GM19324 (cell line): ENCODE data around the gene ADAMTS14.

Source experiments
- ATAC-seq: cut with Tn5 transposase; IDR thresholded peaks from one replicate; pipeline ENCODE4 v1.9.1; 2021; ENCODE audit warnings: mild to moderate bottlenecking, moderate library complexity; ENCODE audit not compliant: unreplicated experiment, low FRiP score

ADAMTS14 gene

GRCh38 chr10:70673043-70673928 lies 980 bp downstream of the ADAMTS14 start:
- ATAC-seq: no peak

GRCh38 chr10:70673929-70674559 lies 1.7 kb downstream of the ADAMTS14 start:
- no peak for ATAC-seq

DNA sequence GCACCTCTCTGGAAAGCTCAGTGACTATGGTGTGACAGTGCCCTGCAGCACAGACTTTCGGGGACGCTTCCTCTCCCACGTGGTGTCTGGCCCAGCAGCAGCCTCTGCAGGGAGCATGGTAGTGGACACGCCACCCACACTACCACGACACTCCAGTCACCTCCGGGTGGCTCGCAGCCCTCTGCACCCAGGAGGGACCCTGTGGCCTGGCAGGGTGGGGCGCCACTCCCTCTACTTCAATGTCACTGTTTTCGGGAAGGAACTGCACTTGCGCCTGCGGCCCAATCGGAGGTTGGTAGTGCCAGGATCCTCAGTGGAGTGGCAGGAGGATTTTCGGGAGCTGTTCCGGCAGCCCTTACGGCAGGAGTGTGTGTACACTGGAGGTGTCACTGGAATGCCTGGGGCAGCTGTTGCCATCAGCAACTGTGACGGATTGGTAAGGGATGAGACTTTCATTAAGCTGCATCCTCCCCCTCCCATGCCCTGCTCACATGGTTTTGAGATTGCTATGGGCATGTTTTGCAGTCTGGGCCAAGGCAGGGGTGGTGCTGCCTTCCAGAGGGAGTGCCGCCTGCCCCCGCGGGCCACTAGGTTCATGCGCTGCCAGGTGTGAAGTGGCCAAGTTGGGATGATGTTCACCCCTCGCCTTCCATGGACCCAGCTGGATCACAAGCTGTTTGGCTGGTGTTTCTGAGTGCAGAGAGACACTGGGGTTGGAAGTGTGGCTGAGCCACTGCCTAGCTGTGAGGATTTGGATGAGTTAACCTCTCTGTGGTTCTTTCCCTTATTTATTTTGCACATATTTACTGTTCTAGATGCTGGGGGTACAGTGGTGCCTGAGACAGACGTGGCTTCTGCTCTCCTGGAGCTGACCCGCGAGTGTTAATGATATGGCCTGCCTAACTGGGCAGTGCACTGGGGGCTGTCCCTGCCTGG lies 2.5 kb downstream of the ADAMTS14 start:
- ATAC-seq: no peak

DNA sequence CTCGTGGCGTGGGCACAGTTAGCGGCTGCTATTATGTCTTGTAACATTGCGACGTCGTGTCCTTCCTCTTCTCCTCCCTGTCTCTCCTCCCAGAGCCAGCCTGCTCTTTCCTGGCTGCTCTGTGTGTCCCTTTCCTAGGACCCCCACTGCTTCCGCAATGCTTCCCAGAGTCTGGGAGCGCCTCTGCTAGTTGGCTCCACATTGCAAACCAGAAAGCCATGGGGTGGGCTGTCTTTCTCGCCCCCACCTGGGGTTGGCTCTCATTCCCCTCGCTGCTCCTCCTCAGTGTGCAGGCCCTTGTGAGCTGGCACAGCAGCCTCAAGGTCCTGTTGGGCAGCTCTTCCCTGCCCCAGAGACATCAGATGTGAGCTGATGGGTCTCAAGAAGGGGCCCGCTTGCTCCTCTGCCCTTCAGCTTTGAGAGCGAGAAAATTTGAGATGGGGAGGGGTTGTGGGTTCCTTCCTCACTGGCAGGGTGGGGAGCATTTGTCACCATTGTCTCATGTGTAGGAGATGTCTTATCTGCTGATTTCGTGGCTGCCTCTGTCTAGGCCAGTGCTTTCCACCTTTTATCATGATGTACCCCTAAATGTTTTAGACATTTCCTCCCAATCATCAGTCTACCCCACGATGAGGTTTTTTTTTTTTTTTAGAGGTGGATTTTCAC lies 3.3 kb downstream of the ADAMTS14 start:
- no peak for ATAC-seq

- no peak for ATAC-seq
Measured at GRCh38 chr10:70676511-70676910, 4.2 kb downstream of the ADAMTS14 start.

DNA sequence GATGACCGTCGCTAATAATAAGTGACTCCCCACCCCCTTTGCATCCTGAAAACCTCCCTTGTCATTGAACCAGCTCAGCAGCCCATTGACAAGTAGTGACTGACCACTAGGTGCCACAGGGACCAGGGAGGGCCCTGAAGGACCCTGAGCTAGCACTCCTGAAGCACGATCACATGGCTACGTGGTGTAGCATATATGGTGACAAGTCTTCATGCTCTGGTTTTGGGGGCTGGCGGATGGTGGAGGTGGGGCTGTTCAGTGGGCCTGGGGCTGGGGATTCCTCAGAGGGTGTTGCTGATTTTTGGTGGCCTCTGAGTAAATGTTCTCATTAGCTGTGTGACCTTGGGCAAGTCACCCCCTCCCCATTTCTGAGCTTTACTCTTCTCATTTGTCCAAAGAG lies 4.7 kb downstream of the ADAMTS14 start:
- no peak for ATAC-seq

GRCh38 chr10:70677620-70678249 lies 5.4 kb downstream of the ADAMTS14 start:
- no peak for ATAC-seq

DNA sequence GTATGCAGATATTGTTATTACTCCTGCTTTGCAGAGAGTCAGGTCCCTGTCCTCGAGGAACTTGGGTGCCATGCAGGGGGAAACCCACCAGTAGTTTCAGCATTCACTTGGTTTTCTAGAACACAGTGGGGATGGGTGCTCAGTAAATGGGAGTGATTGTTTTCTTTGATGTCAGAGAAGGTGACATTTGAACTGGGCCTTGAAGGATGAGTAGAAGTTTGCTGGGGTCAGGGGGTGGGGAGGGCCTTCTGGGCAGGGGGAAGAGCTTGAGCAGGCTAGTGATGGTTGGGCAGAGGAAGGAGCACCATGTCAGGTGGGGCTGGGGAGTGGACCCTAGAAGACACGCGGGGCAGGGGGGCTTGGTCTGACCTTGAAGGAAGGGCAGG lies 5.9 kb downstream of the ADAMTS14 start:
- ATAC-seq: no peak

DNA sequence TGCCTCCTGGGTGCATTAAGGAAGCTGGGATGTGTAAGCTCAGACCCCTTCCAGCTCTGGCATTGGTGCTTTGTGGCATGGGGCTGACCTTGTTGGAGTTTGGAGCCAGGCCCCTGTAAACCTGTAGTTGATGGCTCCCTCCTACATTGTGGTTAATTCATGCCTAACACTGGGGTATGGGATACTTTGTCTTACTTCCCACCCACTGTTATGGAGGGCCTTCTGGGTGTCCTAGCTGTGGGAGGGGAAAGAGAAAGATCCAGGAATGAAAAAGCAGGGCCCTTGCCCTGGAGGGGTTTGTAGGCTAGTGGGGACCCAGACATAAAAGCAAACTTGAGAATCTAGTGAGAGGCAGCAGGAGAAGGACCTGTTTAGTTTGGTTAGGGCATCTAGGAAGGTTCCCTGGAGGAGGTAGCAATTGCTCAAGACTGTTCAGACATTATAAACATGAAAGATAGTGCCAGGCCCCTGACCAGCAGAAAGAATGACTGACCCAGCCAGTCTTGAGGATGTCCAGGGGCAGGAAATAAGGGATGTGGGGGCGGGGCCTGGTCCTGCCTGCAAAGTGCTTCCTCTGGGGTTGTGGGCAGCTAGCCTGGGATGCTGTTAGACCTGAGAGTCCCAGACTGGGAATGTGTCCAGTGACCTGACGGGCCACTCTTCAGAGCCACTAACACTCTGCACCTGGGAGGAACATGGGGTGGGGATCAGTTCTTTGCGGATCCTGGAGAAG lies 6.6 kb downstream of the ADAMTS14 start:
- ATAC-seq: no peak

GRCh38 chr10:70679498-70679897 lies 7.2 kb downstream of the ADAMTS14 start:
- ATAC-seq: no peak

DNA sequence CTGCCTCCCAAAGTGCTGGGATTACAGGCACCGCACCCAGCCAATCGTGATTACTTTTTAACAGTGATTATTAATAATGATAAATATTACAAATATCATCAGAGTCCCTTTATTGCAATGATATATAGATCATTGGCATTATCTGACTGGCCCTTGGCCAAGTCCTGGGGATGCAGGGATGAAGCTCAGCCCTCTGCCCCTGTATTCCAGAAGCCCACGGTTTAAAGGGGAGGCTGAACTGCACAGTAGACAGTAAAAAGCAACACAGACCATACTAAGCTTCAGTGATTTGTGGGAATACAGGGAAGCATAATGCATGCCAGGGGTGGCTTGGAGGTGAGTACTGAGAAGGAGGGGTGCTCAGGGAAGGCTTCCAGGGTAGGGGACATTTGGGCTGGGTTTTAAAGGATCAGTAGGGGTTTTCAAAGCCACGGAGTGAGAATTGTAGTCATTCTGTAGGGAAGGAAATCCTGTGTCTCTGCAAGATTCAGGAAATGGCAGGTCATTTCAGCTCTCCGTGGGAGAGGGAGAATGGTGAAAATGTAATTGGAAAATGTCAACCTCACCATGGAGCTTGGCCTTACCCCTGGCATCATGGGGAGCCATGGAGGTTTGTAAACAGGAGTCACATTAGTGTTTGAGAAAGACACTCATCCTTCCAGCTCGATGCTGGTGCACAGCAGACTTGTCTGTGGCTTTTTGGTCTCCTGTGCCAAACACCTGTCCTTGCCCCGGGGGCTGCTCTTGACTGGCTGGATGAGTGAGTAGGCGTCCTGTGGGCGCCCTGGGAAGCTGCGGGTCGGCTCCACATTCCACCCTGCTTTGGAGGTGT lies 8.8 kb downstream of the ADAMTS14 start:
- no peak for ATAC-seq

- ATAC-seq: no peak
Measured at GRCh38 chr10:70681731-70682005, 9.4 kb downstream of the ADAMTS14 start.

DNA sequence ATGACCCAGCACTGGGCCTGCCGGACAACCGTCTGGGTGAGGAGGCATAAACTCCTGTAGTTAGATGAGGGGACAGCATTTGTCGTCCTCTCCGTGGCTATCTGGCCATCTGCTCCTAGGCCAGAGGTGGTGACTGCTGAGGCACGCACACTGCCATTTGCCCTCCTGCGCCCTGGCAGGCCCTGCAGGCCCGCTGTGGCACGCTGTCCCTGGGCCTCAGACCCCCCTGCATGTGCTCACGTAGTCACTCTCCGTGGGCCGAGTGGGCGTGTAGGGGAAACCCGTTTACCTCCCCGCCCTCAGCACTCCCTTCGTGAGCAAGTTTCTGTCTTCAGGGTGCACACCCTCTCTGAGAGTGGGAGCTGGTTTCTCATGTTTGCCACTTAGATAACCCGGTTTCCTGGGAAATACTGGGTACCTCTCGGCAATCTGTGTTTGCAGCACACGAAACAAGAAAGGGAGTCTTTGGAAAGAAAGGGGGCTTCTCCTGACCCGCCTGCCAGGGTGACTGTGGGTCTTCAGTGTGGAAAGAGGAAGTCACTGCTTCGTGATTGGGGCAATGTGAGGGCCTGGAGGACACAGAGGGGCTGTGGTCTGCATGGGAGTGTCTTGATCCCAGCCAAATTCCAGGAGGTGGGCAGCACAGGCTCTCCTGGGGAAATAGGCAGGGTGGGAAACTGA lies 10.8 kb downstream of the ADAMTS14 start:
- ATAC-seq: no peak

DNA sequence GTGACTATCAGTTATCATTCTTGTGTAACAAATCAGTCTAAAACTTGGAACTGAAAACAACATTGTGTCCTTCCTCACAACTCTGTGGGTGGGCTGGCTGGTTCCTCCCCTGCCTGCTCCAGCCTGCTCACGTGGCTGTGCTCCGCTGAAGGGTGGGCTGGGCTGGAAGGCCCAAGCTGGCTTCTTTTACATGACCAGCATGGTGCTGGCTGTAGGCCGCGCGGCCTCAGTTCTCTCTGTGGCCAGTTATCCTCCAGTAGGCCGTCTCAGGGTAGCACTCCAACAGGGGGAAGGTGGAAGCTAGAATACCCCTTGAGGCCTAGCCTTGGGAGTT lies 11.3 kb downstream of the ADAMTS14 start:
- no peak for ATAC-seq

DNA sequence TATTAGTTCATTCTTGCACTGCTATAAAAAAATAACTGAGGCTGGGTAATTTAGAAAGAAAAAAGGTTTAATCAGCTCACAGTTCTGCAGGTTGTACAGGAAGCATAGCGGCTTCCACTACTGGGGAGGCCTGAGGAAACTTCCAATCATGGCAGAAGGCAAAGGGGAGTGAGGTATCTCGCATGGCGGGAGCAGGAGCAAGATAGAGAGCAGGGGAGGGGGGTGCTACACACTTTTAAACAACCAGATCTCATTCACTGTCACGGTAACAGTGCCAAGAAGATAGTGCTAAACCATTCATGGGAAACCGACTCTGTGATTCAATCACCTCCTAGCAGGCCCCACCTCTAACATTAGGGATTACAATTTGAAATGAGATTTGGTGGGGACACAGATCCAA lies 11.6 kb downstream of the ADAMTS14 start:
- ATAC-seq: no peak

DNA sequence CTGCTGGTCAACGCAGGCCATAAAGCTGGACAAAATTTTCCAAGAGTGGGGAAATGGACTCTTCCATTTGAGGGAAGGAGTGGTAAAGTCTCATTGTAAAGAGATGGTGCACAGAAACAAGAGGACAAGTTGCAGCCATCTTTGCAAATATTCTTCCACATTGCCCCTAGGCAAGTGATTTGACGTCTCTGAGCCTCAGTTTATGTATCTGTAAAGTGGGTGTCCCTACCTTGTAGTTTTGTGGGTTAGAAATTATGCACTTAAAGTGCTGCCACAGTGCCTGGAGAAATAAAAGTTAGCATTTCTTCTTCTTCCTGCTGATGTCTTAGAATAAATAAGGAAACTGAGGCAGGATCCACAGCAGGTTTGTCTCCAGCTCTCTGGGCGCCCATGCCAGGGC lies 12.1 kb downstream of the ADAMTS14 start:
- ATAC-seq: no peak

GRCh38 chr10:70684839-70685454 lies 12.6 kb downstream of the ADAMTS14 start:
- no peak for ATAC-seq

GRCh38 chr10:70685455-70685911 lies 13.2 kb downstream of the ADAMTS14 start:
- no peak for ATAC-seq
